SW 1271 (cell line): Measurements from ENCODE around the gene PER2.
"Not testable (repeated sequence)": the region's sequence is repeated elsewhere in the genome, so short reads cannot be mapped to it uniquely, and the experiment has no call there.

Experiments
- DNase-seq, 2 experiments: peaks; one replicate each; lab custom pipeline; 2025; lab: John Stamatoyannopoulos, UW

Gene PER2, protein sequence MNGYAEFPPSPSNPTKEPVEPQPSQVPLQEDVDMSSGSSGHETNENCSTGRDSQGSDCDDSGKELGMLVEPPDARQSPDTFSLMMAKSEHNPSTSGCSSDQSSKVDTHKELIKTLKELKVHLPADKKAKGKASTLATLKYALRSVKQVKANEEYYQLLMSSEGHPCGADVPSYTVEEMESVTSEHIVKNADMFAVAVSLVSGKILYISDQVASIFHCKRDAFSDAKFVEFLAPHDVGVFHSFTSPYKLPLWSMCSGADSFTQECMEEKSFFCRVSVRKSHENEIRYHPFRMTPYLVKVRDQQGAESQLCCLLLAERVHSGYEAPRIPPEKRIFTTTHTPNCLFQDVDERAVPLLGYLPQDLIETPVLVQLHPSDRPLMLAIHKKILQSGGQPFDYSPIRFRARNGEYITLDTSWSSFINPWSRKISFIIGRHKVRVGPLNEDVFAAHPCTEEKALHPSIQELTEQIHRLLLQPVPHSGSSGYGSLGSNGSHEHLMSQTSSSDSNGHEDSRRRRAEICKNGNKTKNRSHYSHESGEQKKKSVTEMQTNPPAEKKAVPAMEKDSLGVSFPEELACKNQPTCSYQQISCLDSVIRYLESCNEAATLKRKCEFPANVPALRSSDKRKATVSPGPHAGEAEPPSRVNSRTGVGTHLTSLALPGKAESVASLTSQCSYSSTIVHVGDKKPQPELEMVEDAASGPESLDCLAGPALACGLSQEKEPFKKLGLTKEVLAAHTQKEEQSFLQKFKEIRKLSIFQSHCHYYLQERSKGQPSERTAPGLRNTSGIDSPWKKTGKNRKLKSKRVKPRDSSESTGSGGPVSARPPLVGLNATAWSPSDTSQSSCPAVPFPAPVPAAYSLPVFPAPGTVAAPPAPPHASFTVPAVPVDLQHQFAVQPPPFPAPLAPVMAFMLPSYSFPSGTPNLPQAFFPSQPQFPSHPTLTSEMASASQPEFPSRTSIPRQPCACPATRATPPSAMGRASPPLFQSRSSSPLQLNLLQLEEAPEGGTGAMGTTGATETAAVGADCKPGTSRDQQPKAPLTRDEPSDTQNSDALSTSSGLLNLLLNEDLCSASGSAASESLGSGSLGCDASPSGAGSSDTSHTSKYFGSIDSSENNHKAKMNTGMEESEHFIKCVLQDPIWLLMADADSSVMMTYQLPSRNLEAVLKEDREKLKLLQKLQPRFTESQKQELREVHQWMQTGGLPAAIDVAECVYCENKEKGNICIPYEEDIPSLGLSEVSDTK (N-terminal part only)

DNA sequence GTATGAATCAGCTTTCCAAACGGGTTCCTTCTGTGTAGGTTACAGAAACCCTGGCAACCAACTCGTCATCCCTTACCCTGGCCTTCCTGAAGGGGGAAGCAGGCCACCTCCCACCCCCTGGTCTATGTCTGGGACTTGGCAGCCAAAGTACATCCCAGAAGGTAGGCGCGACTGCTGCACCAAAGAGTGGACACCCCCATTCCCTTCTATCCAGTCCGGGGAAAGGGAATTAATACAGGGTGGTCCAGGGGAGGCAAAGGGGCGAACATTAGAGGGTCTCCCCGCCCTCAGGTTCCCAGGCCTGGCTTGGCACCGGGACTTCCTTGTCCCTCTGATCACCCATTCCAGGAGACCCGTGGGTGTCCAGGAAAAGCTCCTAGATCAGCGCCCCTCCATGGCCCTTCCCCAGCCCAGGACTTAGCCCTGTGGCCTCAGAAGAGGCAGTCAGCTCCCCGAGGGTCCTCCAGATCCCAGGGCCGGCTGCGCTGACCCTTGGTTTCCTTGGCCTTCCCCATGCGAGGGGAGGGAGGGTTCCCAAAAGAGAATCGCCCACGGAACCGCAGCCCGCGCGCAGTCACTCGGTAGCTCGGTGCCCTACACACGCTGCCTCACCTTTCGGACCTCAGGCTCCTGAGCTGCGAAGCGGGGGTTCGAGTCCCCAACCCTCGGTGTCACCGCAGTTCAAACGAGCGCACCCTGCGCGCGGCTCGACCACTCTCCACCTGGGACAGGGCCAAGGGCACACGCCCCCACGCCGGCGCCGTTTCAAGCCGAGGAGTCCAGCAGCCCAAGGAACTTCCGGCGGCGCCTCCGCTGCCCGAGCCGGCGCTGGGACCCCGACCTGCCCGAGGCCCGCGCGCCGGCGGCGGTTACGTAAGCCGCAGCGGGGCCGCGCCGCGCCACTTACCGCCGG lies at the start of gene PER2:
Gene PER2, minus strand, starts transcription at position 874 of the 913 bp plus-strand sequence. CDS start 10,674 bp downstream, outside the sequence.
- peak in 1 of 2 experiments; percentile 68 for DNase-seq

DNA sequence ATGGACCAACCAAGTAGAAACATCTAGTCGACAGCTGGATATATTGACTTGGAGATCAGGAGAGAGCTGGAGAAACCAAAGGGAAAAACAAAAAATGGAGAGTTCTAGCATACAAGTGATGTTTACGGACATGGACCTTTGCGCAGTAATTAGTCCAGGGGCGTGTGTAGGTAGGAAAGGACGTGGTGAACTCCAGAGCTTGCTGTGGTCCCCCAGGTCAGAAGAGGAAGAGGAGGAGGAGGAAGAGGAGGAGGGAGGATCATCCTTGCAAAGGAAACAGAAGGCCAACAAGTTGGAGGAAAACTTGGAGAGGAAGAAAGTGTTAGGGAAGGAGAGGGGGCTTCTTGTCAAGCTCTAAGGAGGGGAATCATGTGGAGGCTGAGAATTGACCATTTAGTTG lies 49.4 kb upstream of the PER2 start:
- no peak for DNase-seq

DNA sequence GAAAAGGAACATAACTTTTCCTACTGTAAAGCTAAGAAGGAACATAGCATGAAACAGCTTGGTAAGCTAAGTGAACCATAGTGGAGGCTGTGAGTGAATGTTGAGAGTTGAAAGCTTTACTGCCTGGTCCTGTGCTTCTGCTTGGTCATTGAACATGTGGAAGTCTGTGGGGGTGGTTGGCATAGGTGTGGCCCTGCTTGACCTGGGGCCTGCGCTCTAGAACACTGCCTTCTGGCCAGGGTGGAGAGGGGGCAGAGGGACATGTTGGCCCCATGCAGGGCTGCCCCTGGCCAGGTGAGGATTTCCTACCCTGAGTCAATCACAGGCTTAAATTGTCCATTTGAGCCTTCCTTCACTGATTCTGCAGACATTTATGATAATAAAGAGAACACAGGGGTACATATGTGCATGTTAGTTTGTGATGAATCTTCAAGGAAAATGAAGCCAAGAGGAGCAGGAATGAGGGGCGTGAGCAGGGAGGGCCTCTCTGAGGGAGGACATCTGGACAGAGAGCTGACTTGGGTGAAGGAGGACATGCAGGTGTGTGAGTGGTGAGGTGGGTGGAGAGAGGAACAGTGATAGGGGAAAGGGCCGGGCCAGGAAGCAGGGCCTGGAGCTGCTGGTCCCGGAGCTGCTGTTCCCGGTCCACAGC lies 48.5 kb upstream of the PER2 start:
- DNase-seq: no peak

DNA sequence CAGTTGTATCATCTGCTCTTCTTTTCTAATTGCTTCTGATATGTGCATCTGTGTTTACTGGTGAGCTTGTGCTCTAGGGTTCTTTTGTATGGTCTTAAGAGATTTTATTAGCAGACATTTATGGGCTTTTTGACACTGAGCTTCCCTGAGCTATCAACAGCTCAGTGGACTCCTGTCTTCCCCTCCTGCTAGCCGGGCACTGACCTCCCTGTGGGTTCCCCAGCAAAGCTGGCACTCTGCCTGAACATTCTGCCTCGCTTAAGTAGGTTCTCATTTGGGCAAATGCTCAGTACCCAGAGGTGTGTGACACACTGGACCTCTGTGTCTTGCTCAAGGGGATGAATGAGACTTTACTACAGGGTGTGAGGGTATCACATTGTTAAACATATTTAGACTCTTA lies 47.7 kb upstream of the PER2 start:
- DNase-seq: no peak

DNA sequence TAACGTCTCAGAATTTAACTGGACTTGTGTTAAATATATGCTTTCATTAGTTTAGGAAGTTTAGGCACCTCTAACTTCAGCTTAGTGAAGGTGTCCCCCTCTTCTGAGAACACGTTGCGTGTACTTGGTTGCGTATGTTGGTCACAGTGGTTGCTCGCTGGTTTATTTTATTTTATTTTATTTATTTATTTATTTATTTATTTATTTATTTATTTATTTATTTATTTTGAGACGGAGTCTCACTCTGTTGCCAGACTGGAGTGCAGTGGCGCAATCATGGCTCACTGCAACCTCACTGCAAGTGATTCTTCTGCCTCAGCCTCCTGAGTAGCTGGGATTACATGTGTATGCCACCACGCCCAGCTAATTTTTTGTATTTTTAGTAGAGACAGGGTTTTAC lies 47.2 kb upstream of the PER2 start:
- not testable (repeated sequence) for DNase-seq

DNA sequence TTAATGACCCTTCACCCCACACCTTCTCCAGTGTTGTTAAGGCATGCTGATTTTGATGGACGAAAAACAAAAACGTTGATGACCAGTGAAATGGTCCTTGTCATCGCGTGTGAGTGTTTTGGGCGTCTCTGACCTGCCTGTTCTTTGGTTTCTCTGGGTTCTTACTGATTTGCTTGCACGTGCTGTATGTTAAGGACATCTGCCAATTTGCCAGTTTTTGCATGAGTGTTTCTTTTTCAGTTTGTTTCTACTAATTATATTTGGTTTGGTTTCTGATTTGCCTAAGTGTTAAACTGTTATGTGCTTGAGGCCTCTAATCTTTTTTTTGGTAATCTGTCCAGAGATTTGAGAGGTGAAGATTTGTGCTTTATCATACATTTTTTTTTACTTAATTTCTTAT lies 46.5 kb upstream of the PER2 start:
- no peak for DNase-seq

DNA sequence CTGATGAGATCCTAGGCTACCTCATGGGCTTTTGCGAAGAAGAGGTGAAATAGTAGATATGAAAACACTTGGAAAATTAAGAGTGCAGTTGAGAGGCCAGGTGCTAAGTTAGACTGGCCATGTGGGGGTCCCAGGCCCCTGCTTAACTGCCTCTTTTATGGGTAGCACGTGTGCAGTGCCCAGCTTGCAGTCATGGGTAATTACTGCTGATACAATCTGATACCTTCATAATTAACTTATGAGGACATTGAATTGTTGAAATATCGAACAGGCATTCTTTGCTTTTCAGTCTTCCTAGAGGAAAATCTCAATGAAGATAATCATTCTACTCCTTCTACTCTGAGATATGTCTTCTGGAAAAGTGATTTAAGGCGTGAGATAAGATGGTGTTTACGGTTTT lies 43.5 kb upstream of the PER2 start:
- no peak for DNase-seq

DNA sequence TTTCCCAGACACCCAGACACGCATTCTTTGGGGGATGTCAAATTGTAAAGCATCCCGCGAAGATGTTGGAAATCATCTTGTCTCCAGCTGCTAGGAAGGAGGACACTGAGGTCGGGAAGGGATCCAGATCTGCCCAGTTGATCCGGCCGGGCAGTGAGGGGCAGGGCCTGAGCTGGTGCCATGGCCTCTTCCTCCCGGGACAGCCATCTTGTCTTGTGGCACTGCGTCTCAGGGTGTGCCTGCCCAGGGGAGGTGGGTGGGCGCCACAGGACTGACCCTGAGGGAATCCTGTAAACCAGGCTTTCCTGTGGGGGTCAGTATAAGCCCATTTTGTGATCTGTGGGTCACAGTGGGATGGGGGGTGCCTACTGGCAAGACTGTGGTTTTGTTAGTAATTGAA lies 42.0 kb upstream of the PER2 start:
- no peak for DNase-seq

DNA sequence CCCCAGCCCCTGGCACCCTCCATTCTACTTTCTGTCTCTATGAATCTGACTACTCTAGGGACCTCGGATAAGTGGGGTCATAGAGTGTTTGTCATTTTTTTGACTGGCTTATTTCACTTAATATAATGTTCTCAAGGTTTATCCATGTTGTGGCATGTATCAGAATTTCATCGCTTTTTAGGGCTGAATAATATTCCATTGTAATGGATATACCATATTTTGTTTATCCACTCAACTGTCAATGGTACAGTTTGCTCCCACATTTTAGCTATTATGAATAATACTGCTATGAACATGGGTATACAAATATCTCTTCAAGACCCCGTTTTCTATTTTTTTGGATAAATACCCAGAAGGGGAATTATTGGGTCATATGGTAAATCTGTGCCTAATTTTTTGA lies 39.3 kb upstream of the PER2 start:
- DNase-seq: no peak

DNA sequence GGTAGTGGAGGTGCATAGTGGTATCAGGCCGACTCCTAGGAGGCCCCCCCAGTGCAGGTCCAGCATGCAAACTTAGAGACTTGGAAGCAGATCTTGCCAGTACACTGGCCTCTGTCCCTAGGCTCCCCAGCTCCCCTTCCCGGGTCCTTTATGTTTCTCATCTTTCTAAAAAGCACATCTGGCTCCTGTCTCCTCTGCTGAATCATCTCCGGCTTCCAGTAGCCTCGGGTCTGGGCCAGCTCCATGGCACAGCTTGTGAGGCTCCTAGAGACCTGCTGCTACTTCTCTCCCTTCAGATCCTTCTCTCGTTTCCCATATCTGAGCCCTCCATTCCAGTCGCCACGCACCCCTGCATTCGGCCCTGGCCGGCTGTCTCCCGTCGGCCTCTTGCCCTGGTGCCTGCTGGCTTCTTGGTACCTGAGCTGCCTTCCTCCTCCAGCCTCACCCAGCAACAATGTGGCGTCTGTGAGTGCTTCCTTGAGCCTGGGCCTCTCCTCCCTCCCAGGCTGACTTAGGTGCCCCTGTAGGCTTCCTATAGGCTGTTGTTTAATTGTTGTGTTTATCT lies 38.5 kb upstream of the PER2 start:
- no peak for DNase-seq

DNA sequence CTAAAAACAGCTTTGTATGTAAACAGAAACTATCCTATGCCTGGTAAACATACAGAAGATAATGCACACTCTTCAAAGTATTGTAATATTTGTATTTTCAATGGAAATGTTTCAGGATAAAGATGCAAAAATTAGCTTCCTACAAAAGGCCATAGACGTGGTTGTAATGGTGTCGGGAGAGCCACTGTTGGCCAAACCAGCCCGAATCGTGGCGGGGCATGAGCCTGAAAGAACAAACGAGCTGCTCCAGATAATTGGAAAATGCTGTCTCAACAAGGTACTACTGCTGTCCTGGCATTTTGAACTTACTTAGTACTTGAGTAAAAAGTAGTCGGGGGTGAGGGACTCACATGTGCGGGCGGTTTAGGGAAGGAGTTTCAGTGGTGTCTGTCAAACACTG lies 37.3 kb upstream of the PER2 start:
- no peak for DNase-seq

DNA sequence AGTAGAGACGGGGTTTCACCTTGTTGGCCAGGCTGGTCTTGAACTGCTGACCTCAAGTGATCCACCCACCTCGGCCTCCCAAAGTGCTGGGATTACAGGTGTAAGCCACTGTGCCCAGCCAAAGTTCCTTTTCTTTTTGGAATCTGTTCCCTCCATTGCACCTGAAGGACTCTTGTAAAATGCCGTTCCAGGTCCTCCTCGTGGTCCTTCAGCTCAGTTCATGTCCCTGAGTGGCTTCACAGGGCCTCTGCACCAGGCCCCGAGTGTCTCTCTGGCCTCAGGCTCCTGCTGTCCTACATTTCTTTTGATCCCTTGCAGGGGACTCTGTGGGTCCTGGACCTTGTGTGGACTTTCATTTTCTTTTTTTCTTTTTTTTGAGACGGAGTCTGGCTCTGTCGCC lies 35.8 kb upstream of the PER2 start:
- not testable (repeated sequence) for DNase-seq

DNA sequence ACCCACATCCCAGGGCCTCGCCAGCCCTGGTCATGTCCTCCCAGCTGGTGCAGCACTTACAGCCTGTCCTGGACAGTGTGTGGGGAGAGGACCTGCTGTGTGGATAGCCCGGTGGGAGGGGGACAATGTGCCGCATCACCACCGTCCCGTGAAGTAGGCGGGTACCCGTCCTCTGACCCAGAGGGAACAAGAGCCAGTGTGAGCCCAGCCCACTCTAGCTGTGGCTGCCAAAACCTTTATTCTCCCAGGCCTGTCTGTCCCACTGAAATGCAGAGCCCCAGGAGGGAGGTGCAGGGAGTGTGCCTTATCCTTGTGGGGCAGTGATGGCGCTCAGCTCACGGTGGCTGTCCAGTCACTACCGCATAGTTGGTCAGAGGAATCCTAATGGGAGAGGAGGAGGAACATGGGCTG lies 33.6 kb upstream of the PER2 start:
- DNase-seq: no peak

DNA sequence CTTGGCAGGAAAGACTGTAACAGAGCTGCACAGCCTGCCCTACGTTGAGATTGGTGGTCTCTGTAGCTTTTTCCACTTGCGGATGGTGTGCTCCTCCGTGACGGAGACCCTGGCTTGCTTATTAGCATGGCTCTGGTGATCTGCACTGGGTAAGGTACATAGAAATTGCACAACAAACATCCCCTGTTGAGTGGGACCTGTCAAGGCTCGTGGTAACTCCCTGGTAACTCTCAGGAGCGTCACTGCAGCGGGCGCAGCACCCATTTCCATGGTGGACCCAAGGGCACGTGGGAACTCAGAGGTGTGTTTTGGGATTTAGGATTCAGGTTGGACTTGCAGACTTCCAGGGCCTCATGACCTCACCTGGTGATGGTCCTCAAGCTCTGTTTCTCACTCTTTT lies 33.1 kb upstream of the PER2 start:
- no peak for DNase-seq

DNA sequence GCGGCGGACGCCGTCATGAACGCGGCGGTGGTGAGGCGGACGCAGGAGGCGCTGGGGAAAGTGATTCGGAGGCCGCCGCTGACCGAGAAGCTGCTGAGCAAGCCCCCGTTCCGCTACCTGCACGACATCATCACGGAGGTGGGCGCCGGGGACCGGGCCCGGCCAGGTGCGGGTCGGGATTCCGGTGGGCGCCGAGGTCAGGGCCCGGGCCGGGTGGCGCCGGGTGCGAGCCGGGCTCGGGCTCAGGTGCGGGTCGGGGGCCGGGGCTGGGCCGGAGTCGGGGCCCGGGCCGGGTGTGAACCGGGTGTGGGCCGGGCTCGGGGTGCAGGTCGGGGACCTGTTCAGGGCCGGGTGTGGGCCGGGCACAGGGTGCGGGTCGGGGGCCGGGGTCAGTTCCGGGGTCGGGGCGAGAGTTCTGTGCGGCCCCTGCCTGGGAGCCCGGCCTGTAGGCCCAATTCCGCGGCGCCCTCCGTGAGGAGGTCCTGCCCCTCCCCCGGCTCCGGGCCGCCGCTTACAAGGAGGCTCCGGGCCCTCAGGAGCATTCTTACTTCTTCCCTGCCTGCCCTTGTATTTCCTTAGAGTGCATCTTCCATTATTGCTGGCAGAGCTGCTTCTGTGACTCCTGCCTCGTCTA lies 32.4 kb upstream of the PER2 start:
- DNase-seq: peak in 1 of 2 experiments; percentile 8

DNA sequence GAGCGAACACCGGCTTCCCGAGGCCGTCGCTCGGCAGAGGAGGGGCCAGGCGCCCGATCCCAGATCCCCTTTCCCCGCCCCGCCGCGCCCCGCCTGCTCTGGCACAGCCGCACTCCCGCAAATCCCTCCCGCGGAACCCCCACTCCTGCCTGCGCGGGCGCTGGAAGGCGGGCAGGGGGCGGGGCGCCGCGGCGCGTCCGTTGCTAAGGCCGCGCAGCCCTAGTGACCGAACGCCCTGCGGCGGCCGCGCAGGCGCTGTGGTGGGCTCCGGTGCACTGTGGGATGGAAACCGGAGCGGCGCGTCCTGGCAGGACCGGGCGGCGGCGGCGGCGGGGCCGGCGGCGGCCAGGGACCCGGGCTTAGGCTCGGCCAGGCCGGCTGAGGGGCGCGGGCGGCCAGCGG lies 31.8 kb upstream of the PER2 start, which contains the start of gene TRAF3IP1:
Gene TRAF3IP1, plus strand, starts transcription at position 273 of the 402 bp plus-strand sequence. CDS start 145 bp downstream, outside the sequence.
- DNase-seq: peak; percentile 68 to 88

DNA sequence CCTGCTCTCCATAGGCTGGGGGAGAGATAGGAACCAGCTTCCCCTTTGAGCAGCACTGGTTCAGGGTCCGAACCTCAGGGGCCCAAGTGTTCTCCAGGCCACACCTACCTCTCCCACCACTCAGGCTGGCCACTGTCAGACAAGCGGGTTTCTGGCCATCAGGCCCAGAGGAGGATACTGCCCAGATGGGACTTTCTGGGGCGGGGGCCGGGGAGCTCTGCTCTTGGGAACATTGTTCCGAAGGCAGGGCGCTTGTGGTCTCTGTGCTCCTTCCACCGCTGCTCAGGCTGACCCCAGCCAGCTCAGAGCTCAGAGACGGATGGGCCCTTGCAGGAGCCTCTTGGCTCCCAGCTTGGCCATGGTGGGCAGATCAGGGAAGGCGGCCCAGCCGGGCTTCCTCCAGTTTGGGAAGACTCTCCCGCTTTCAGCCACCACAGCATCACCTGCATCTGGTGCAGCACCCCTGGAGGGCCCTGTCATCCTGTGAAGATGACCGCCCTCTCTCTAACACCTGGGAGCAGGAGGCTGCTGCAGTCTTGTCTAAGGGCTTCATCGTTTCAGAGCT lies 26.7 kb upstream of the PER2 start:
- DNase-seq: no peak

DNA sequence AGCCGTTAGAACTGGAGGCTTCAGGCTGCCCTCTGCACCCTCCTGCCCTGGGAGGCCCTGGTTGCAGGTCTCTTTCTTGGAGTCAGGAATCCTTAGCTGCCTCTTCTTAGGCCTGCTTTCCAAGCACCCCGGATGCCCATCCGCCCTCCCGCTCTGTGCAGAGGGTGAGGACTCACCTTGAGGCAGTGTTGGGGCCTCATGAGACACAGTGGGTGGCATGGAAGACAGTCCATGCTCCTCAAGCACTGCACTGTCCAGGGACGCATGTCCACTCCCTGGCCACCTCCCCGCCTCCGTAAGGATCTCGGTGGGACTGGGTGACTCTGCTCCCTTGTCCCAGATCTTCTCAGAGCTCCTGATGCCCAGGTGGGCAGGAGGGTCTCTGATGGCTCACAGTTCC lies 26.2 kb upstream of the PER2 start:
- DNase-seq: no peak

DNA sequence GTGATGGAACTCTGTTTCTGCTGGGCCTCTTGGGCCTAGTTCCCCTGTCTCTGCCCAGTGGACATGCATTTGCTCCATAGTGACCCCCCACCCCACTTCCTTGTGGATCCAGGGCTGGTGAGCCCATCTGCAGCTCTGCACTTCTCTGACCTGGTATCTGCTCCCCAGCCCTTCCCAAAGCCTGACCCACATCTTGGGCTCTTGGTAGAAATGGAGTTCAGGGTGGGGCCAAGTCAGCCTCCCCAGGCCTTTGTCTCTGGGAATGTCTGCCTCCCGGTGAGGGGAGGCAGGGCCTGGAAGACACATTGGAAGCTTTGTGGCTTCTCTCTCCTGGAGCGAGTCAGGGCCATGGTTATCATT lies 25.6 kb upstream of the PER2 start:
- DNase-seq: no peak
